Stimulated activated CD4-positive, alpha-beta T cell treated with anti-CD3 and anti-CD28 coated beads, Interleukin-15, amount 100 ng/mL, for 48 hours (primary cell): Measurements from ENCODE around the gene PRRC2B.
"Not testable (repeated sequence)": the region's sequence is repeated elsewhere in the genome, so short reads cannot be mapped to it uniquely, and the experiment has no call there.

Source experiments
- DNase-seq, 2 donors: peaks; one replicate each; pipeline ENCODE4 v3.0.0-alpha.2; 2020; ENCODE audit warnings: low read depth in 2 of 2

The PRRC2B gene

DNA sequence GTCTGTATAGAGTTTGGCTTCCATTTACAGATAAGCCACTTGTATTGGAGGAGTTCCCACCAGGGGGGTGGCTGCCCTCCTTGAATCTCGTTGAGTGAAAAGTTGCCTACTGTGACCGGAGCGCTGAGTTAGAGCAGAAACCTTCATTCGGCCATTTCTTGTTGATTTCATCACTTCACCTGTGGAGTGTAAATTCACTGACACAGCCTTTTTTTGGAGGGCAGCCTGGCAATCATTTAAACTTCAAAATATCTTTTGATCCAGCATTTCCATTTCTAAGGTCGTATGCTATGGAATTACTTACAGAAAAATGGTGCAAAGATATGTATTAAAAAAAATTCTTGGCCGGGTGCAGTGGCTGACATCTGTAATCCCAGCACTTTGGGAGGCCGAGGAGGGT lies 40.8 kb downstream of the PRRC2B start:
- DNase-seq = no peak

DNA sequence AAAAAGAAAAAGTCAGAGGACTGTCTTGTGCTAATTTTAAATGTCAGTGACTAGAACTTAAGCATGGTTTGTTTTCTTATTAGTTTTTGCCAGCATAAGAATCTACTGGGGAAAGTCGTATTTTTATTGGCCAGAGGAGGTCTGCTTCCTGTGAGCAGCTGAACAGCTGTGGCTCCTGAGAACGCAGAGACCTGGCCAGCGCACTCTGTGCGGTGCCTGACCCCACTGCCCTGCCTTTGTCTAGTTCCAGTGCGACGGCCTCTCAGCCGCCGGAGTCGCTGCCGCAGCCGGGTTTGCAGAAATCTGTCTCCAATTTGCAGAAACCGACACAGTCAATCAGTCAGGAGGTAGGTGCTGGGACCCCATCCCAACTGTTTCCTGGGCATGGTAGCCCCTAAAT lies 42.5 kb downstream of the PRRC2B start:
- DNase-seq = no peak

DNA sequence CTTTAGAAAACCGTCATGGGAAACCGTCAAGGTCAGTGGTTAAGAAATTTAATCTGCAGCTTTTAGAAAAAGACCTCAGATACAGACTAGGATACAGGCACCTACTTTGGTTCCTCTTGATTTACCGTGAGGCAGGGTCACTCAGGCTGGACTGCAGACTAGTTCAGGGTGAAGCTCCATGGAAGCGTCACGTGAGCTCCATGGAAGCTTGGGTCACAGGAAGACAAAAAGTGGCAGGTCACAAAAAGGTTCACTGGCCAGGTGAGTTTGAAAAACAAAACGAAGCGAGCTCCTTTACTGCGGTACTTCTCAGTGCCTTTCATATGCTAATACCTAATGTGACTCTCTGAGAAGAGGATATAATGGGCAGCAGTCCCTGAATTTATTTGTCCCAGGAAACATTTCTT lies 43.0 kb downstream of the PRRC2B start:
- no peak for DNase-seq

DNA sequence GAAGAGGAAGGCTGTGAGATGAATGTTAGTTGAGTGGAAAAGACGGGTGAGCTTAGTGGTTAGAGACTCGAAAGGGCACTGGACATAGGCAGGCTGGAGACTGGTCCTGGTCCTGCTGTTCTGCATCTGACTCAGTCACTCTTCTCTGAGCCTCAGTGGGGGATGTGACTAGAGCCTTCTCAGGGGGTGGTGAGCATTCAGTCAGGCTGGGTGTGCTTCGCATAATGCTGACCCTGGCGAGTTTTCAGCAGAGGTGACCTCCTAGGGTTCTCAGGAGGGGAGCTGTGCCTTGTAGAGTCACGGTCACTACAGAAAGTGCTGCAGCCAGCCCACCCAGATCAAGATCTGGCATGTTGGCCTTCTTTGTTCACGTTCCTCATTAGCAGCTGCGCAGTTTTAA lies 44.3 kb downstream of the PRRC2B start:
- DNase-seq = no peak

DNA sequence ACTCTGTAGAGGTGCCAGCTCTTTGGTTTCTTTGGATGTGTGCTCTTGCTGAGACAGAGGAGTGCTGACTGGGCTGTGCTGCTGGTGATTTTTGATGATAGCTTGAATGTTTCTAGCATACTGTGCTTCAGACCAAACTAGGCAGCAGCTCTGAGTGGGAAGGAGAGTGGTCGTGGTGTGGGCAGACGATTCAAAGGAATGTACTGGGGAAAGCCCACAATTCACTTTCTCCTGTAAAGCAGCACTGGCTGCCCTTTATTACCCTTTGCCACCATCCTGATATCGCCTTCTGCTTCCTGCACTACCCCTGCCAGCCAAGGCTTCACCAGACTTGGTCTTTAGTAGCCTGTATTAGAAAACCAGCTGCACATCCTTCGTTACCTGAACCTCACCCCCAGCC lies 45.3 kb downstream of the PRRC2B start:
- no peak for DNase-seq

DNA sequence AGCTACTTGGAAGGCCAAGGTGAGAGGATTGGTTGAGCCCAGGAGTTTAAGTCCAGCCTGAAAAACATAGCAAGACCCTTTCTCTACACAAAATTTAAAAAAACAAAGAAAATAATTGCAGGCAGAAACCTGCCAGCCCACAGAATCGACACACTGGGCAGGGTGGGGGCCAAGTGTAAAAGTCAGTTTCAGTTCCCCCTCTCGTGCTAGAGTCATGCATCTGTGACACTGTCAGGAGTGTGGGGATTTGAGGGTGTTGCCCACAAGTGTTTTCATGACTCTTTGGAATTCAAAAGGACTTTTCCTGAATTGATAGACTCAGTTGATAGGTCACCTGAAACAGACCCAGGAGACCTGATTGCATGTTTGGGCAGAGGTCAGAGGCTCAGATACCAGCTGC lies 47.6 kb downstream of the PRRC2B start:
- DNase-seq = no peak

DNA sequence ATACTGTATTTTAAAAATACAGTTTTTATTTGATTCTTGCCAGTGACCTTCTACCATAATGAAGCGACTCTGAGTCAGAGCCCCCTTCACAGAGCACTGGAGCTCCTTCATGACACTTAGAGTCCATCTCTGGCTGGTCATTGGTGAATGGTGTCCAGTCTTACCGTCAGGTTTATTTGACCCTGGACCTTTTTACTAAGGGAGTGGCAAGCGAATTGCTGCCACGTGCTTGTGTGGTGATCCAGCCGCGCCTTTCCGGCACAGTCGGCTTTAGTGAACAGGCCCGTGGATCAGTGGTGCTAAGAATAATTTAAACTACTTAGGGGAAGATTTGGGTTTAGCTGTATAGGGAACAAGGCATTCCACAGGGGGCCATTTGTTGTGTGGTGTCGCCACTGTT lies 48.5 kb downstream of the PRRC2B start:
- no peak for DNase-seq

DNA sequence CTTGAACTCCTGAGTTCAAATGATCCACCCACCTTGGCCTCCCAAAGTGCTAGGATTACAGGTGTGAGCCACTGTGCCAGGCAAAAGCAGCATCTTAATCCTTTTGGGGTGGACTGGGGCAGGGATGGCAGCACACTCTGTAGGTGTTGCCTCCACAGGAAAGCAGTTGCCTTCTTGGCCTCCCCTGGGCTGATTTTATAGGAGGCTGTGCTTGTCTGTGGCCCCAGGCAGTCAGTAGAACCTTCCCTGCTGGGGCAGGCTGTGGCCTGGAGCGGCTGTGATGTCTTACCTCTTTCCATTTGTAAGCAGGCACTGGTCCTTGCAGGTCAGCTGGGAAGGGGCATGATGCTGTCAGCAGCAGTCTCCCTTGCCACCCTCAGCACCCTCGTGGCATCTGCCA lies 49.8 kb downstream of the PRRC2B start:
- no peak for DNase-seq

DNA sequence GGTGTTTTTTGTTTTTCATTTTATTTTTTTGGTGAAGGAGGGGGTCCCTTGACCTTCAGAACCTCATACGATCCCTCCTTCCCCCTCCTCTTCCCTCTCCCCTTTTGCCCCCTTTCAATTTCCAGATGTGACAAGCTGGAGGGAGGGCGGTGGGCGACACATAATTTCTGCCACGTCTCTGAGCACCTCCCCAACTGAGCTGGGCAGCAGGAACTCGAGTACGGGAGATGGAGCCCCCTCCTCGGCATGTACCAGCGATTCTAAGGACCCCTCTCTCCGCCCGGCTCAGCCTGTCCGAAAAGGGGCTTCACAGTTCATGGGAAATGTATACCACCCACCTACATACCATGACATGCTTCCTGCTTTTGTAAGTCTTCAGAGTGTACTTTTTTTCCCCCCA lies 52.4 kb downstream of the PRRC2B start:
- DNase-seq = no peak

DNA sequence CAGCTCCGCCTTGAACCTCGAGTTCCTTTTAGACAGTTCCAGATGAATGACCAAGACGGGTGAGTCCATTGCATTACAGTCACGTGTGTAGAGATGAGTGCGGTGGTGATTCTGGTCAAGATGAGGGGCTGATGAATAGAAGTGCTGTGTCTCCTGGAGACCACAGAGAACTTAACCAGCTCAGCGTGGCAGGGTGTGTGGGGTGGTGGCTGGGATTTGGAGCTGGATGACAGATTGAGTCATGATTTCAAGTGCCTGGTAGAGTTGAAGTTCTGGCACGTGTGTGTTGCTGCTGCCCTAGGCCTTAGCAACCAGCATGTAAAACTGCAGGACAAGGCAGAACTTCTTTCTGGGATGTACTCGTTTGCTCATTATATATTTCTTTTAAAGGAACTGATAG lies 53.3 kb downstream of the PRRC2B start:
- no peak for DNase-seq

DNA sequence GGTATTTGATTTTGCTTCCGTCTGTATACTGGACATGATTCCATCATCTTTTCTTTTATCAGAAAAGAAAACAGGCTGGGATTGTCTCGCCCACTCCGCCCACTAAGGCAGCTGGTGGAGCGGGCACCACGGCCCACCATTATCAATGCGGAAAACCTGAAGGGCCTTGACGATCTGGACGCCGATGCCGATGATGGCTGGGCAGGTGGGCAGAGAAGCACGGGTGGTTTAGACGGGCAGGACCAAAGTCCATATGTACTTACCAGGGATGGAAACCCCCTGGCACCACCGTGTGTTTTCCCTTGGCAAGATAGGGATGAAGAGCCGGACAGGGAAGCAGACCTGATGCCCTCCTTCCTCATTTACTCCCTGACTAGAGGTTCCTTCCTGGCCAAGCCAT lies 53.7 kb downstream of the PRRC2B start:
- DNase-seq = no peak

DNA sequence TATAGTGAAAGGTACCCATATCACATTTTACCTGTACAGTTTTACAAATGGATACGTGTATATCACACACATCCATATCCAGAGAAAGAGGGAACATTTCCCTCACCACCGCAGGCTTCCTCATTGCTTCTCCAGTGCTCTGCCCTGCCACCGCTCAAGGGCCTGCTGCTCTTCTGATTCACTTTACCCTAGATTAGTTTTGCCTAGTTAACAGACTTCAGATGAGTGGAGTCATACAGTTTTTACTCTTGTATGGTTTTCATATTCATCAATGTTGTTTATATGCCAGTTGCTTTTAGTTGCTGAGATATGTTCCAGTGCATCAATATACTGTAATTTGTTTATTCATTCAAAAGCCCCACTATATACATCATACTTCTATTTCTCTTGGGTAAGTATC lies 54.9 kb downstream of the PRRC2B start:
- no peak for DNase-seq

DNA sequence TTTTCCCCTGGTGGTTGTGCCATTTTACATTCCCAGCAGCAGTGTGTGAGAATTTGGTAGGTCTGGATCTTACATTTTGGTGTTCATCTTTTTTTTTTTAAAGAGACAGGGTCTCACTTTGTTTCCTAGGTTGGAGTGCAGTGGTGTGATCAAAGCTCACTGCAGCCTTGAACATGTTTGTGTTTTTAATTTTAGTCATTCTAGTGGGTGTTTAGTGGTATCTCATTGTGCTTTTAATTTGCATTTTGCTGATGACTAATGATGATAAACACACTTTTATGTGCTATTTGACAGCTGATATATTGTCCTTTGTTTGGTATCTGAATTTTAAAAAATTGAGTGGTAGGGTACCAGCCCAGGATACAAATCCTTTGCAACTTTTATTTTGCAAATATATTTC lies 55.4 kb downstream of the PRRC2B start:
- no peak for DNase-seq

DNA sequence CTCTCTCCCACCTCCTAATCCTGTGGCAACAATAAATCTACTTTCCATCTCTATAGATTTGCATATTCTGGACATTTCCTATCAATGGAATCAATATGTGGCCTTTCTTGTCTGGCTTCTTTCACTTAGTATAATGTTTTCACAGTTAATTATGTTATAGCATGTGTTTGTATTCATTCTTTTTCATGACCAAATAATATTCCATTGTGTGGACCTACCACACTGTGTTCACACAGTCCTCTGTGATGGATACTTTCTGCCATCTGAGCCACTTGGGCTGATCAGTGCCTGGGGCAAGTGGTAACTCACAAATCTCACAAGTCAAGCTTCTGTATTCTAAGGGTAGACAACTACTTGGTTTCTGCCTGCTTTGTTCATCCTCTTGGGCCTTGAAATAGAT lies 60.1 kb downstream of the PRRC2B start:
- no peak for DNase-seq

DNA sequence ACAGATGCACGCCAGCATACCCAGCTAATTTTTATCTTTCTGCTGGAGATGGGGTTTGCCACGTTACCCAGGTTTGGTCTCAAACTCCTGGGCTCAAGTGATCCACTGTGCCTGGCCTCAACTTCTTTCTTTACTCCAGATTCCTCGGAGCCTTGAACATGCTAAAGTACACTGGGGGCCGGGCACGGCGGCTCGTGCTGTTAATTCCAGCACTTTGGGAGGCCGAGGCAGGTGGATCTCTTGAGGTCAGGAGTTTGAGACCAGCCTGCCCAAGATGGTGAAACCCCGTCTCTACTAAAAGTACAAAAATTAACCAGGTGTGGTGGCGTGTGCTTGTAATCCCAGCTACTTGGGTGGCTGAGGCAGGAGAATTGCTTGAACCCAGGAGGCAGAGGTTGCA lies 61.8 kb downstream of the PRRC2B start:
- DNase-seq = not testable (repeated sequence)

DNA sequence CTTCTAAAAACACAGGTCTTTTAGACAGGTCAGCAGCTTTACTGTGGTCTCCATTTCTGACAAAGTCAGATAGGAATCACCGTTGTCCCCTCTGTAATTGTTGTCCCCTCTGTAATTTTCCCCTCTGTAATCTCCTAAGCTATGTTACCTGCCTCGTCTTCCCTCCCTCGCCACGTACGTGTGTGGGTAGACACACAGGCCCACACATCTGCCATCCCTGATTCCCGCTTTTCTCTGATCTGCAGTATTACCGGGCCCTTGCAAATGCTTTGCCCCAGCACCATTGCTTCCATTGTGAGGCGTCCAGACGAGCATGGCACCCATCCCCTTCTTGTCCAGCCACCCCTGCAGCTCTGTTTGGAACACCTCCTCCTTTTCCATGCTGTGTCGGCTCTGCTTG lies 63.9 kb downstream of the PRRC2B start:
- DNase-seq = no peak

DNA sequence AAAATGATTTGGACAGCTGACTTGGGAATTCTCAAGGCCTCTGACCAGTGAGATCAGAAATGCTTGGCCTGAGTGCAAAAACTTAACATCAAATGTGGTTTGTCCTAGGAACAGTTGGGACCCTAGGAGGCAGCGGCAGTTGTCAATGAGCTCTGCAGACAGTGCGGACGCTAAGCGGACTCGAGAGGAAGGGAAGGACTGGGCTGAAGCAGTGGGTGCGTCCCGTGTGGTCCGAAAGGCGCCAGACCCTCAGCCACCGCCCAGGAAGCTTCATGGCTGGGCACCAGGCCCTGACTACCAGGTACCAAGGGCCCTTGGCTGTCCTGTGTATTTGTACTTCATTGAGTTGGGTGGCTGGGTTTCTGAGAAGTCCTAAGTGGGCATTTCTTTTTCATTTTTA lies 65.2 kb downstream of the PRRC2B start:
- DNase-seq = no peak

DNA sequence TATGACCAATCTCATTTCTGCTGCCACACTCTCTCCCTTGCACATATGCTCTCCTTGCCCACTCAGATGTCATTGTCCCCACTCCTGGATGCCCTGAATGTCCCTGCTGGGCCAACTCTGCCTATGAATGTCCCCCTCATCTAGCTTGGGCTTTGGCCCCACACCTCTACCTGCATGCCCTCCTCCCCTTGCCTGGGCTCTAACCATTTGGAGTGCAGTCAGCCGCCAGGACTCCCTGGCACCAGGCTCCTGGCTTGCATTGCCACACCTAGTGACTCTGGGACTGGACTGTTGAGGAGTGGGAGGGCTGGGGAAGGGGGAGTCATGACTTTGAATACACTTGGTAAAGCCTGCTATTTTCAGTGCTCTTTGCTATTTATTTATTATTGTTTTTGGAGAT lies 67.3 kb downstream of the PRRC2B start:
- DNase-seq = no peak

DNA sequence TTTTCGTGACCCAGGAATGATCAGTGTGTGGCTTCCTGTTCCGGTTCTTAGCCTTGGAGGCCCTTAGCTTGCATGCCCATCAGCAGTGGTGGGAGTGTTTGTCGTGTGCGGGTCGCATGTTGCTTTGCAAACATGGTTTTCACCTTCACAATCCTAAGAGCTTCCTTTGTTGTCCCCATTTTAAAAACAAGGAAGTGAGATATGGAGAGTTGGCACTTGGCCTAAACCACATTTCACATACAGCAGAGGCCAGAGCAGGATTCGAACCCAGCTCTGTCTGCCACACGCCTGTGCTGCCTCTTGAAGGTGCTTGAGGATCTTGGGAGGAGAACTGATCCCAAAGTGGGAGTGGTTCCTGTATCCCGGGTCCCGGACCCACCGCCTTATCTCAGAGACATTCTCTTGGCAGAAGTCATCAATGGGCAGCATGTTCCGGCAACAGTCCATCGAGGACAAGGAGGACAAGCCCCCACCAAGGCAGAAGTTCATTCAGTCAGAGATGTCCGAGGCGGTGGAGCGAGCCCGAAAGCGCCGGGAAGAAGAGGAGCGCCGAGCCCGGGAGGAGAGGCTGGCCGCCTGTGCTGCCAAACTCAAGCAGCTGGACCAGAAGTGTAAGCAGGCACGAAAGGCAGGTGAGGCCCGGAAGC lies 70.6 kb downstream of the PRRC2B start:
- no peak for DNase-seq

DNA sequence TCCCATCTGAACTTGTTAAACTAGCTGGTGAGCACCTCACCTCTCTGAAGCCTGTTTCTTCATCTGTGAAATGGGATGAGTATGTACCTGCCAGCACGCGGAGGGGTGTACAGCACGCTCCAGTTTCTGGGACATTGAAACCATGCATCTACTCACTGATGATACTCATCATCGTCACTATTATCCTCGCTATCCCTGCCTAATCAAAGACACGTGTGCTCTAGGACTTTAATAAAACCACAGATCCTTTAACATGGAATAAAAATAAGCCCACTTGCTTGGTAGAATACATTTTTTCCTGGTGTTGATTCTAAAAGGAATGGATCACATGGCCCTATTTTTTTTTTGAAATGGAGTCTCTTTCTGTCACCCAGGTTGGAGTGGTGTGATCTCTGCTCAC lies 71.5 kb downstream of the PRRC2B start:
- DNase-seq = no peak

DNA sequence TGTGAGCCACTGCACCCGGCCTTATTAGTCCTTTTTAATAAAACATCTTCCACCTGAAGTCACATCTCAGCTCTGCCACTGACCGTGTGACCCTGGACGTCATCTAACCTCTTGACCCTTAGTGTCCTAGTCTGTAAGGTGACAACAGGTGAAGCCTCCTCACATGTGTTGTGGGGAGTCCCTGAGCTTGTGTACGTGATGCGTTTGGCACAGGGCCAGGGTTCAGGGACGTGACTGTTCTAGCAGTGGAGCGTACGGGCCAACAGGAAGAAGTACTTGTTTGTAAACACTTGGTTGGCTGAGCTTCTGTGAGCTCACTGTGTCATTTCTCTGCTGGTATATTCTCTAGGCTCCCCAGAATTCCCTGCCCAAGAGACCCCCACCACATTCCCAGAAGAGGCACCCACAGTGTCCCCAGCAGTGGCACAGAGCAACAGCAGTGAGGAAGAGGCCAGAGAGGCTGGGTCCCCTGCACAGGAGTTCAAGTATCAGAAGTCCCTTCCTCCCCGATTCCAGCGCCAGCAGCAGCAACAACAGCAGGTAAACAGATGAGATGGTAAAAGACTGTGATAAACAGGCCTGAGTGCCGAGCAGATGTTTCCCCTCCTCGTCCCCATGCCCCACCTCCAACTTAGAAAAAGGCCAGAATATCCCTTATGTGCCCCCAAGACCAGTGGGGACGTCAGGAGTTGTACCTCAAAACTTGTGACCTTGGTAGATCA lies 73.5 kb downstream of the PRRC2B start:
- DNase-seq = no peak

DNA sequence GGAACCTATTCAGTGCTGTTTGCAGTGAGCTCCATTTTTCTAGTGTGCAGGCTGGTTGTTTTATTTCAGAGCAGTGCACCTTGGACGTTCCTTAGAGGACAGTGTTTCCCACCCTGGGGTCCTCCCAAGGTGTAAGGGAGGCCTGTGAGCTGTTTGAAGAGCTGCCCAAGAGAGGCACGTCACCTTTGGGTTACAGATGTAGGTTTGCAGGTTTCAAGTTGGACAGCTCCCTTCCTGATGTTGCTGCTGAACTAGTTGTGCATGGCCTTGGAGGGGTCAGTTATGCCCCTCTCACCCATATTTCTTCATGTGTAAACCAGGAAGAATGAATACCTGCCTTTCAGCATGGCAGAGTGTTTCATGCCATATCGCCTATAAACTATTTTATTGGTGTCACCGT lies 74.1 kb downstream of the PRRC2B start:
- DNase-seq = no peak

DNA sequence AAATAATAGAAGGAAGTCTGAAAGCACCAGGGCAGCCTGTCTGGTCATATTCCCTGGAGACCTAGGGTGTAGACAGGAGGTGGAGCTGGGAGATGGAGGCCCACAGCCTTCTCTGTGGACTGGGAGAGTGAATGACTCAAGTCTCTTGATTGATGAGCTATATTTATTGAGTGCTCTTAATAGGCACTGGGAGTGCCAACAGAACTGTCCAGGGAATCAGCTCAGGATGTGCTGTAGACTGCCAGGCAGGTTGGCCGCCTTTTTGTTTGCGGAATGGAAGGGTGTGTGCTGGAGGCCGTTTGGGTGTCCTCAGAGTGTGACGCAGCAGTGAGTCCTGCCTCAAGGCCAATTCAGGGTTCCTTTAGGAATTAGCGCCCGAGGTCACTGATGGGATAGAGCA lies 75.5 kb downstream of the PRRC2B start:
- no peak for DNase-seq

DNA sequence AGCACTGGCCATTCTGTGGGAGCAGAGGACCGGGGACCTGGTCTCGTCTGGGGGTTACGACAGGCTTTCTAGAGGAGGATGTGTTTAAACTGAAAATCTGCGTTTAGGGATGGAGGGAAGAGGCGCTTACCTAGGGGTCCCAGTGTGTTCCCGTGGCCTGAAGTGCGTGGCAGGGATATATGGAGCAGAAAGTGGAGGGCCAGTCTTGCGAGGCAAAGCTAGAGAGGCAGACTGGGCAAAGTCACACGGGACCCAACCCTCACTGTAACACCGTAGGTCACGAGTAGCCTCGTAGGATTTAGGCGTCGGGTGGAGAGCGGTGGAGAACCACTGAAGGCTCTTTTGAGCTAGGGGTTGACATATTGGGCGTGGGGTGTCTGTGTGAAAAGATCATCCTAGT lies 76.1 kb downstream of the PRRC2B start:
- DNase-seq = no peak
